ENCODE results near the gene CFL2. TPM values are rescaled to one million over a fixed set of nuclear protein-coding genes. Genes with fewer than 3 reads are reported as not detected.

The CFL2 gene
- total and polyA plus RNA-seq, 11 donors: 381 to 1,097 (median 556) TPM

DNA sequence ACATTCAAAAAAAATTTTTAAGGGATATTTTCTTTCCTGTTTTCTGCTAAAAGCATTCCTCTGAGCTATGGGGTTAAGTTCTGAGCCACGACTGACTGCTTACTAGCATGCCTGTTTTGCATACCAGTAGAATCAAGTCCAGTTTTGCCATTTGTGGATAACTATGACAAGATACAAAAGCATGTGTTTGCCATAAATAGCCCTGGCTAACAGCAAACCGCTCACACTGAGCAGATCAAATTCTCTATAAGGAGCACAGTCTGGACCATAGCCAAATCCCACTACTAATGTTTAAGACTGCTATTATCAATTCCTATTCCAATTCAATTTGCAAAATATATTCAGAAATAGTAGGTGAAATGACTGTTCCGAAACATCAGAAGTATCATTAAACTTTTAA, 3.2 kb downstream of the CFL2 start:
- TF ChIP-seq POLR2A (IDR thresholded peaks at IDR 0.05): no peak
- TF ChIP-seq, protein P1, sequence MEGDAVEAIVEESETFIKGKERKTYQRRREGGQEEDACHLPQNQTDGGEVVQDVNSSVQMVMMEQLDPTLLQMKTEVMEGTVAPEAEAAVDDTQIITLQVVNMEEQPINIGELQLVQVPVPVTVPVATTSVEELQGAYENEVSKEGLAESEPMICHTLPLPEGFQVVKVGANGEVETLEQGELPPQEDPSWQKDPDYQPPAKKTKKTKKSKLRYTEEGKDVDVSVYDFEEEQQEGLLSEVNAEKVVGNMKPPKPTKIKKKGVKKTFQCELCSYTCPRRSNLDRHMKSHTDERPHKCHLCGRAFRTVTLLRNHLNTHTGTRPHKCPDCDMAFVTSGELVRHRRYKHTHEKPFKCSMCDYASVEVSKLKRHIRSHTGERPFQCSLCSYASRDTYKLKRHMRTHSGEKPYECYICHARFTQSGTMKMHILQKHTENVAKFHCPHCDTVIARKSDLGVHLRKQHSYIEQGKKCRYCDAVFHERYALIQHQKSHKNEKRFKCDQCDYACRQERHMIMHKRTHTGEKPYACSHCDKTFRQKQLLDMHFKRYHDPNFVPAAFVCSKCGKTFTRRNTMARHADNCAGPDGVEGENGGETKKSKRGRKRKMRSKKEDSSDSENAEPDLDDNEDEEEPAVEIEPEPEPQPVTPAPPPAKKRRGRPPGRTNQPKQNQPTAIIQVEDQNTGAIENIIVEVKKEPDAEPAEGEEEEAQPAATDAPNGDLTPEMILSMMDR (IDR thresholded peaks at IDR 0.05): no peak
- Histone ChIP-seq H3K27ac (peak overlapping the region; percentile 41 to 100 (median 98)), H3K27me3 (no peaks in the 10 kb centered on the region), H3K9me3 (no peaks in the 10 kb centered on the region), H3K36me3 (peaks cover 0 to 25% (median 8%) of the 10 kb centered on the region in 9 donors), H3K4me1 (peaks cover 0 to 50% (median 27%) of the 10 kb centered on the region in 12 donors), H3K4me3 (peak overlapping the region in 9 of 12 donors; percentile 23 to 94 (median 81))
- ATAC-seq: peak; percentile 30 to 74 (median 48)
- 33 to 40% (median 35%) methylated on average over 3 of the region's 3 CpGs for WGBS, 4 donors
- intact Hi-C loops (cut with DNase I): loop anchor here in 2 of 10 donors (5.0 to 10.0 kb wide), 4 partner anchors 84 to 336 kb away; partner anchors contain the start of genes BAZ1A (in 1 of the 2), FAM177A1 (in 1 of the 2) and SRP54 (in 1 of the 2)
- peak in 2 of 5 donors; percentile 29 to 34 for DNase-seq

GRCh38 chr14:34710744-34711143, 3.6 kb downstream of the CFL2 start:
- 23 to 42% (median 28%) methylated on average over 2 of the region's 2 CpGs for WGBS, 4 donors
- intact Hi-C loops (cut with DNase I): loop anchor here in 2 of 10 donors (5.0 to 10.0 kb wide), 4 partner anchors 83 to 337 kb away; partner anchors contain the start of genes BAZ1A (in 1 of the 2), FAM177A1 (in 1 of the 2) and SRP54 (in 1 of the 2)
- ATAC-seq: no peak

DNA sequence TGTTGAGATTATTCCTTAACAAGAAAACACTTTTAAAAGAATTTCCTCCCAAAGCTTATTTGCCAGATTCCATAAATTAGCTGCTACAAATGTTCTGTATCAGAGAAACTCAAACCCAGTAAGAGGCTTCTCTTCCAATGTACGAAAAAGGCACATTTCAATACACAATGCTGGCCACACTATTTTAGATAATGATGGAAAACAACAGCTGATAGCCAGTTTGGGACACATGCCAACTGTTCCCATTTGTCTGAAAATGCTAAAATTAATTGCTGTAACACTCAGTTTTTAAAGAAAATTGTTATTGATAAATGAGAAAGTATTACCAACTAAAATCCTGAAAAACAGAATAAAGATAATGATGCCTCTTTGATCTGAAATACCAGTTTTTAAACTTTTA, 4.4 kb downstream of the CFL2 start:
- Histone ChIP-seq H3K27ac (peak overlapping the region in 11 of 12 donors; percentile 41 to 100 (median 98)), H3K36me3 (peaks cover 0 to 25% (median 8%) of the 10 kb centered on the region in 9 donors), H3K27me3 (no peaks in the 10 kb centered on the region), H3K4me3 (peak overlapping the region in 7 of 12 donors; percentile 23 to 94 (median 88)), H3K9me3 (no peaks in the 10 kb centered on the region), H3K4me1 (peaks cover 0 to 43% (median 24%) of the 10 kb centered on the region in 12 donors)
- DNase-seq: no peak
- ATAC-seq: no peak
- 33 to 43% (median 35%) methylated on average over 1 of the region's 1 CpG for WGBS, 4 donors
- intact Hi-C loops (cut with DNase I): loop anchor here in 2 of 10 donors (5.0 to 10.0 kb wide), 4 partner anchors 83 to 337 kb away; partner anchors contain the start of genes BAZ1A (in 1 of the 2), FAM177A1 (in 1 of the 2) and SRP54 (in 1 of the 2)
- TF ChIP-seq, protein P1 (IDR thresholded peaks at IDR 0.05): no peak
- TF ChIP-seq POLR2A (IDR thresholded peaks at IDR 0.05): no peak

More at GRCh38 chr14:34710744-34711143, 3.6 kb downstream of the CFL2 start:
- Histone ChIP-seq H3K27me3 (no peaks in the 10 kb centered on the region), H3K27ac (peak overlapping the region; percentile 39 to 100 (median 98)), H3K9me3 (no peaks in the 10 kb centered on the region), H3K4me1 (peaks cover 0 to 50% (median 27%) of the 10 kb centered on the region in 12 donors), H3K4me3 (peak overlapping the region in 9 of 12 donors; percentile 23 to 94 (median 81)), H3K36me3 (peaks cover 0 to 25% (median 8%) of the 10 kb centered on the region in 9 donors)
- no peak for TF ChIP-seq POLR2A (IDR thresholded peaks at IDR 0.05)
- TF ChIP-seq, protein P1 (IDR thresholded peaks at IDR 0.05): no peak
- DNase-seq: no peak

GRCh38 chr14:34707722-34708121, 6.7 kb downstream of the CFL2 start:
- Histone ChIP-seq H3K36me3 (peaks cover 0 to 20% (median 7%) of the 10 kb centered on the region in 9 donors), H3K27me3 (no peaks in the 10 kb centered on the region), H3K4me3 (no peak overlapping the region), H3K9me3 (no peaks in the 10 kb centered on the region), H3K27ac (peak overlapping the region in 1 of 12 donors; percentile 98), H3K4me1 (peaks cover 0 to 32% (median 19%) of the 10 kb centered on the region in 12 donors)
- TF ChIP-seq, protein P1 (IDR thresholded peaks at IDR 0.05): no peak
- TF ChIP-seq POLR2A (IDR thresholded peaks at IDR 0.05): no peak
- 92 to 98% (median 94%) methylated on average over 3 of the region's 3 CpGs for WGBS, 4 donors
- intact Hi-C loops (cut with DNase I): no loop called here
- ATAC-seq (no peak), DNase-seq (no peak)
